ENCODE results near the gene AAK1.

DNA sequence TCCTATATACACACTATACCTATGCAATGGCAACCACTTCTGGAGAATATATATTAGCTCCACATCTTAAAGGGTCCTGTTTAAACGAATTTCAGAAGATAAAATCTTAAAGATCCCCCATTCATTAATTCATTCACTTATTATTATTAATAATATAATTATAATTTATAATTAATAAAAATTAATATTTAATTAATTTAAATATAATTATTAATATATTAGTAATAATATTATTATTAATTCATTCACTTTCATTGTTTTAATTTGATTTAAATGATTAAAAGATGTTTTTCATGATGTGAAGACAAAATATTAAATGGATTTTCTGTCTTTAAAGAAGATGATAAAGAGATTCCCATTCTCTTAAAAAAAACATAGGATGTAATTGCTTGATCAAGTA lies 227.4 kb downstream of the AAK1 start:
- TF ChIP-seq, protein P1, sequence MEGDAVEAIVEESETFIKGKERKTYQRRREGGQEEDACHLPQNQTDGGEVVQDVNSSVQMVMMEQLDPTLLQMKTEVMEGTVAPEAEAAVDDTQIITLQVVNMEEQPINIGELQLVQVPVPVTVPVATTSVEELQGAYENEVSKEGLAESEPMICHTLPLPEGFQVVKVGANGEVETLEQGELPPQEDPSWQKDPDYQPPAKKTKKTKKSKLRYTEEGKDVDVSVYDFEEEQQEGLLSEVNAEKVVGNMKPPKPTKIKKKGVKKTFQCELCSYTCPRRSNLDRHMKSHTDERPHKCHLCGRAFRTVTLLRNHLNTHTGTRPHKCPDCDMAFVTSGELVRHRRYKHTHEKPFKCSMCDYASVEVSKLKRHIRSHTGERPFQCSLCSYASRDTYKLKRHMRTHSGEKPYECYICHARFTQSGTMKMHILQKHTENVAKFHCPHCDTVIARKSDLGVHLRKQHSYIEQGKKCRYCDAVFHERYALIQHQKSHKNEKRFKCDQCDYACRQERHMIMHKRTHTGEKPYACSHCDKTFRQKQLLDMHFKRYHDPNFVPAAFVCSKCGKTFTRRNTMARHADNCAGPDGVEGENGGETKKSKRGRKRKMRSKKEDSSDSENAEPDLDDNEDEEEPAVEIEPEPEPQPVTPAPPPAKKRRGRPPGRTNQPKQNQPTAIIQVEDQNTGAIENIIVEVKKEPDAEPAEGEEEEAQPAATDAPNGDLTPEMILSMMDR (IDR thresholded peaks at IDR 0.05; ENCODE audit: insufficient read depth, low read length, poor library complexity, severe bottlenecking) = no peak
- TF ChIP-seq EZH2phosphoT487 (conservative IDR thresholded peaks at IDR 0.05; ENCODE audit: low read length) = no peak
